Peyer's patch (tissue), 4 donors: ENCODE results near the gene GLRX3.

Experiments
- CTCF ChIP-seq, 6 experiments: fragments of 450-650 bp in 4 of 6; fragments of 200-600 bp in 2 of 6; sonication (generic) in 1 of 6; IDR thresholded peaks; one replicate each; pipeline ENCODE4 v1.5.1; 2017 to 2019; ENCODE audit warnings: antibody characterized with exemption in 6 of 6, mild to moderate bottlenecking in 3 of 6, moderate library complexity in 1 of 6
- POLR2A ChIP-seq, 2 donors: fragments of 450-650 bp; IDR thresholded peaks; one replicate each; pipeline ENCODE4 v1.5.1; 2017; ENCODE audit warnings: antibody characterized with exemption in 2 of 2, mild to moderate bottlenecking in 2 of 2, moderate library complexity in 2 of 2

- no peak for TF ChIP-seq CTCF (IDR thresholded peaks at IDR 0.05)
- no peak for TF ChIP-seq POLR2A (IDR thresholded peaks at IDR 0.05)
Observed at GRCh38 chr10:130198651-130199050, 62.5 kb downstream of the GLRX3 start.
